Esophagus (tissue), 2 donors: ENCODE results near the gene HHLA2. TPM values are rescaled to one million over a fixed set of nuclear protein-coding genes. Genes with fewer than 3 reads are reported as not detected.

Experiments
- H3K27ac ChIP-seq, 2 donors: one replicate each; pipeline ENCODE4 v1.5.1; 2013; ENCODE audit warnings: low read depth in 2 of 2, mild to moderate bottlenecking in 2 of 2, inconsistent platforms in 1 of 2, low read length in 1 of 2, moderate library complexity in 1 of 2
- H3K27me3 ChIP-seq, 2 donors: one replicate each; pipeline ENCODE4 v1.6.1; 2013; ENCODE audit warnings: low read length in 2 of 2, control low read depth in 1 of 2, mild to moderate bottlenecking in 1 of 2; ENCODE audit not compliant: insufficient read depth in 2 of 2, control insufficient read depth in 1 of 2
- H3K36me3 ChIP-seq, 2 donors: one replicate each; pipeline ENCODE4 v1.6.1; 2013; ENCODE audit warnings: low read length in 1 of 2; ENCODE audit not compliant: control insufficient read depth in 2 of 2, insufficient read depth in 2 of 2
- H3K4me1 ChIP-seq, 2 donors: one replicate each; pipeline ENCODE4 v1.6.1; 2013; ENCODE audit warnings: low read length in 1 of 2; ENCODE audit not compliant: control insufficient read depth in 2 of 2, insufficient read depth in 2 of 2
- H3K4me3 ChIP-seq, 2 donors: one replicate each; pipeline ENCODE4 v1.5.1; 2013; ENCODE audit warnings: low read length in 2 of 2, mild to moderate bottlenecking in 2 of 2, low read depth in 1 of 2, moderate library complexity in 1 of 2
- H3K9me3 ChIP-seq, 2 donors: one replicate each; pipeline ENCODE4 v1.6.1; 2013; ENCODE audit warnings: mild to moderate bottlenecking in 2 of 2, low read depth in 1 of 2, low read length in 1 of 2, moderate library complexity in 1 of 2; ENCODE audit not compliant: control insufficient read depth in 2 of 2, insufficient read depth in 1 of 2
- WGBS, 2 donors: extraction: QIAGEN DNeasy Blood & Tissue Kit; methylation state at CpG; one replicate each; pipeline ENCODE4 v1.1.7; 2013; 5-methylcytosine and 5-hydroxymethylcytosine counted together
- polyA plus RNA-seq, 2 donors: library from polyadenylated mRNA; stranded (reverse); fragments of 200-250 nt; gene quantifications; one replicate each; pipeline ENCODE4 v1.2.3, GENCODE V29; 2013
- donor health status: healthy with polysubstance abuse.
- donor health status: Bipolar disorder and iron deficiency.

The HHLA2 gene
- polyA plus RNA-seq, 2 donors = not detected

DNA sequence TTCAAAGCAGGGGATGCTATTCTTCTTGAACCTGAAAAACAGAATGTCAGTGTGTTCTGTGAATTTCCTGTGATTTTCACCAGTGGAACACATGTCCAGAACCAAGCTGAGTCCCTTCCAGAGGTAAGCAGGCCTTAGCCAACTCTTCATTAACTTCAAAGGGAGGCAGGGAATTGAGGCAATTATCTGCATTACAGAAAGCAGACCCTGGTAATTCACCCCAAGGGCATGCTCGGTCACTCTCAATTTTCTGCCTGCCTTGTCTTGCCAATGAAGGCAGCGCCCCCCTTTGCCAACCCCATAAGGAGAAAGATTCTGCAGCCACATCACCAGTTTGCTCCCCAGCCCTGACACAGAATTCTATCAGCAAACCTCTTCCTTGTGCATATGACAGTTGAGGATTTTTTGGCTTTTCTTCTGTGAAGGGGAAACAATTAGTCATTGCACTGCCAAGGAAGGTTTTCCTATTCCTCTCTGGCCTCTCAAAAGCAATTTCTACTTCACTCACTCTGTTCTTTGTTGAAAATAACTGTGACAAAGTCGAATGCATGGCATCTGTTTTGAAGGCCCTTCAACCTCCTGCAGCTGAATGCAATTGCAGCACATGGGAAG lies 85.3 kb downstream of the HHLA2 start:
- no peaks in the 10 kb centered on the region for H3K27me3 ChIP-seq
- 55 to 61% methylated on average over 3 of the region's 3 CpGs for WGBS, 2 donors
- no peaks in the 10 kb centered on the region for H3K9me3 ChIP-seq
- H3K27ac ChIP-seq = no peak overlapping the region
- H3K36me3 ChIP-seq = no peaks in the 10 kb centered on the region
- peaks cover 0 to 3% of the 10 kb centered on the region in 2 donors for H3K4me1 ChIP-seq
- no peak overlapping the region for H3K4me3 ChIP-seq

DNA sequence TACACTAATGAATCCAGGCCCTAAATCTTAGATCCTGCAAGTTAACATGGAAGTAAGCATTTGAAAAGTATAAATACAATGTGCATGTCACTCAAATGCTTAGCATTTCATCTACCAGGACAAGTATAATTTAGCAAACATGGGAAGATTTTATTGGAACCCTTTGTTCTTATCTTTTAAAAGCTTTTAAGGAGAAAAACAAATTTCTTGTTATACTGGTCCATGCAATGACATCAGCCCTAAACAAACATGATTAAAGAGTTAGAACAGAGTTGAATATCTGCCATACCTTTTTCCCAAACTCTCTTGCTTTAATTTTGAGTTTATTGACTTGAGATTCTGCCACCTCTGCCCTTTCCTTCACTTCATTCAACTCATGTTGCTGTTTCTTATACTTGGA lies 87.0 kb downstream of the HHLA2 start:
- Histone ChIP-seq H3K4me1 (peaks cover 0 to 3% of the 10 kb centered on the region in 2 donors), H3K4me3 (no peak overlapping the region), H3K9me3 (no peaks in the 10 kb centered on the region), H3K36me3 (no peaks in the 10 kb centered on the region), H3K27ac (no peak overlapping the region), H3K27me3 (no peaks in the 10 kb centered on the region)

- Histone ChIP-seq H3K4me3 (no peak overlapping the region), H3K27ac (no peak overlapping the region), H3K36me3 (no peaks in the 10 kb centered on the region), H3K9me3 (no peaks in the 10 kb centered on the region), H3K27me3 (no peaks in the 10 kb centered on the region), H3K4me1 (no peaks in the 10 kb centered on the region)
- 85 to 91% methylated on average over 1 of the region's 1 CpG for WGBS, 2 donors
Observed at GRCh38 chr3:108387063-108387462, 90.7 kb downstream of the HHLA2 start.

- H3K4me1 ChIP-seq = no peaks in the 10 kb centered on the region
- H3K27ac ChIP-seq = no peak overlapping the region
- no peaks in the 10 kb centered on the region for H3K27me3 ChIP-seq
- no peak overlapping the region for H3K4me3 ChIP-seq
- 72 to 79% methylated on average over 12 of the region's 12 CpGs for WGBS, 2 donors
- H3K36me3 ChIP-seq = no peaks in the 10 kb centered on the region
- H3K9me3 ChIP-seq = no peaks in the 10 kb centered on the region
Observed at GRCh38 chr3:108388136-108389132, 92.1 kb downstream of the HHLA2 start.

- Histone ChIP-seq H3K27me3 (no peaks in the 10 kb centered on the region), H3K4me3 (no peak overlapping the region), H3K36me3 (no peaks in the 10 kb centered on the region), H3K4me1 (no peaks in the 10 kb centered on the region), H3K9me3 (no peaks in the 10 kb centered on the region), H3K27ac (no peak overlapping the region)
- 48 to 66% methylated on average over 1 of the region's 1 CpG for WGBS, 2 donors
Observed at GRCh38 chr3:108389372-108389771, 93.0 kb downstream of the HHLA2 start.

- Histone ChIP-seq H3K36me3 (no peaks in the 10 kb centered on the region), H3K4me1 (no peaks in the 10 kb centered on the region), H3K27me3 (no peaks in the 10 kb centered on the region), H3K27ac (peak overlapping the region; percentile 24 to 33), H3K9me3 (no peaks in the 10 kb centered on the region), H3K4me3 (no peak overlapping the region)
- 38 to 49% methylated on average over 3 of the region's 3 CpGs for WGBS, 2 donors
Observed at GRCh38 chr3:108391917-108392593, 95.7 kb downstream of the HHLA2 start.

- no peaks in the 10 kb centered on the region for H3K9me3 ChIP-seq
- no peaks in the 10 kb centered on the region for H3K27me3 ChIP-seq
- H3K27ac ChIP-seq = no peak overlapping the region
- no peak overlapping the region for H3K4me3 ChIP-seq
- 59 to 61% methylated on average over 3 of the region's 3 CpGs for WGBS, 2 donors
- H3K4me1 ChIP-seq = no peaks in the 10 kb centered on the region
- no peaks in the 10 kb centered on the region for H3K36me3 ChIP-seq
Observed at GRCh38 chr3:108393128-108393900, 97.0 kb downstream of the HHLA2 start.

GRCh38 chr3:108394016-108394415 lies 97.7 kb downstream of the HHLA2 start:
- Histone ChIP-seq H3K27me3 (no peaks in the 10 kb centered on the region), H3K9me3 (no peaks in the 10 kb centered on the region), H3K36me3 (no peaks in the 10 kb centered on the region), H3K4me1 (no peaks in the 10 kb centered on the region), H3K27ac (no peak overlapping the region), H3K4me3 (no peak overlapping the region)
- 58 to 72% methylated on average over 2 of the region's 2 CpGs for WGBS, 2 donors

- Histone ChIP-seq H3K4me1 (no peaks in the 10 kb centered on the region), H3K9me3 (no peaks in the 10 kb centered on the region), H3K36me3 (no peaks in the 10 kb centered on the region), H3K27ac (no peak overlapping the region), H3K27me3 (no peaks in the 10 kb centered on the region), H3K4me3 (no peak overlapping the region)
- WGBS, 2 donors = 54 to 59% methylated on average over 3 of the region's 3 CpGs
Observed at GRCh38 chr3:108394563-108394962, 98.2 kb downstream of the HHLA2 start.
